Astrocyte (in vitro differentiated cells and primary cell): ENCODE results near the gene RAD51B.

ENCODE experiments used
- CTCF ChIP-seq: IDR thresholded peaks from 2 replicates; pipeline ENCODE4 v1.5.1; 2011; ENCODE audit warnings: low read depth, mild to moderate bottlenecking, inconsistent platforms, low read length, moderate library complexity; ENCODE audit not compliant: insufficient read depth
- EZH2 ChIP-seq: IDR thresholded peaks from 2 replicates; pipeline ENCODE4 v1.6.1; 2012; ENCODE audit warnings: mild to moderate bottlenecking, low read length, inconsistent platforms; ENCODE audit not compliant: insufficient read depth

GRCh38 chr14:68639000-68639757 is 819.6 kb downstream of the RAD51B start:
- no peak for TF ChIP-seq CTCF
- no peak for TF ChIP-seq EZH2
